T1000 (cell line): Measurements from ENCODE around the gene STXBP6.
"Not testable (repeated sequence)": the region's sequence is repeated elsewhere in the genome, so short reads cannot be mapped to it uniquely, and the experiment has no call there.

ENCODE experiments used
- DNase-seq: peaks from one replicate; lab custom pipeline; 2025; ENCODE audit warnings: mixed read lengths; lab: John Stamatoyannopoulos, UW

STXBP6 gene

DNA sequence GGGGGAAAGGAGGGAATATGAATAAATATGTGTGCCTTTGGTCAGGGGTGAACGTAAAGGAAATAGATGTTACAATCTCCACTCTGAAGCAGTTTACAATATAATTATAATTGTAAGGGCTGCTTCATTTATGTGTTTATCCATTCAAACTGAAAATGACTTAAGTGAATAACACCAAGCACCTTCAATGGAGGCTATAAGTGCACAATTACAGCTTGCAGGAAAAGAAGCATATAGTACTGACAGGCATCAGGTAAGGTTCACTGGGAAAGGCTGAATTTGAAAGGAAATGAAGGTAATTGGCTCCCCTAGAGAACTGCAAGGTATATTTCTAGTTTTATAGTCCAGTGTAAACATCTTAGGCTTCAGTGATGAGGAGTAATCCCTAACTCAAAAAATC lies 192.7 kb downstream of the STXBP6 start:
- DNase-seq, result no peak

DNA sequence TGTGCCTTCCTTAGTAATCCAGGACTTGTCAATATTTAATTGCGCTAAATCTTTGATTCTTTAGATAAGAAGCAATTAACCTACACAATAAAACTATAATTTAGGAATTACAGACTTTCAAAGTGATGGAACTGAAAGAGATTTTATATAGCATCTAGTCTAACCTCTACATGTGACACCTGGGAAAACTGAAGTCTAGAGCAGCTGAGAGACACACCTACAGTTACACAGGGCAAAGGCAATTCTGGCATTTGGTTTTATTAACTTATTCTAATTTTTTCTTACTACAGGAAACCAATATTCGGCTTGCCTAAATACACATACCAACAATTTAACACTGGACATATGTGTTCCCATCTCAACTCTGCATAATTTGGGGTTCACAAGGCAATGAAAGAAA lies 196.5 kb downstream of the STXBP6 start:
- no peak for DNase-seq

- DNase-seq, result no peak
Observed at GRCh38 chr14:24852312-24853060, 197.5 kb downstream of the STXBP6 start.

GRCh38 chr14:24851837-24852236 lies 198.1 kb downstream of the STXBP6 start:
- DNase-seq, result no peak

GRCh38 chr14:24851406-24851805 lies 198.5 kb downstream of the STXBP6 start:
- no peak for DNase-seq

GRCh38 chr14:24850072-24850471 lies 199.9 kb downstream of the STXBP6 start:
- no peak for DNase-seq

DNA sequence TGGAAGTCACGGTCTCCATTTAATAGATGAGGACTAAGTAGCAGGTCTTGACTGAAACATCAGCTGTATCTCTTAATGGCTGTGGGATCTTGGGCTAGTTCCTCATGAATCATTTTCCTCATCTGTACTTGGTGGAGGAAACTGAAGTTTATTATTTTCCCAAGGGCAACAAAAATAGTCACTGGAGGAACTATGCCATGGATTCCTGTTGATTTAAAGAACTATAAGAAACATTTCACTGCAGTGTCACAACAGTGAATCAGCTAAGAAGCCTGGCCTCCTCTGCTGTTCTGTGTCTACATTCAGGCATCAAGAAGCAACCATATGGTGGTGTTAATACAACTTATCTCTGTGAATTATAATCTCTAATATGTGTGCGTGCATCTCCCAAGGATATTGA lies 200.5 kb downstream of the STXBP6 start:
- no peak for DNase-seq

DNA sequence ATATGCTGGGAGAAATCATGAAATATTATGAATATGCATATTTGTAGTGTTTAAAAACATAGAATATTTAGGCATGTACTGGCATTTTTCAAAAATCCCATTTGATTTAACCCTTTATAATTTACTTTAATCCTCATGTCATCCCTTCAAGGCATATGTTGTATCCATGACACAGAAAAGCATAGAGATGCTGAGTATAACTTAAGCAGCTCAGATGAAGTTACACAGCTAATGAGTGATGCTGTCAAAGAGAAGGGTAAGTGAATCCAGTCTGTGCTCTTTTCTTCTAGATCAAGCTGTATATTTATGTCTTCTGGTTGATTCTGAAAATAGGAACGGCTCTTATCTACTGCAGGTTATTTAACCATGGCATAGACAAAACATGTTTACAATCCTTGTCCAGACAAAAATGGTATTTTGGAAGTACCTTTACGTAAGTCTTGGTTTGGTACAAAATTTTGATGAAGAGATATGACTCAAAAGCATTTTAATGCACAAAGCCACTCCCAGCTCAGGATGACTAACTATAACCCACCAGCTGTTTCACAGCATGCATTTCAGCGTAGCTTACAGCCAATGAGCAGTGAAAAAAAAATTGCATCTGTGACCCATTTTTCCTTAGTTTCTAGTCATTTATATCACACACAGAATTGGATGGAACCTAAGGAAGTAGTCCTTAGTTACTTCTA lies 201.7 kb downstream of the STXBP6 start:
- DNase-seq, result no peak

DNA sequence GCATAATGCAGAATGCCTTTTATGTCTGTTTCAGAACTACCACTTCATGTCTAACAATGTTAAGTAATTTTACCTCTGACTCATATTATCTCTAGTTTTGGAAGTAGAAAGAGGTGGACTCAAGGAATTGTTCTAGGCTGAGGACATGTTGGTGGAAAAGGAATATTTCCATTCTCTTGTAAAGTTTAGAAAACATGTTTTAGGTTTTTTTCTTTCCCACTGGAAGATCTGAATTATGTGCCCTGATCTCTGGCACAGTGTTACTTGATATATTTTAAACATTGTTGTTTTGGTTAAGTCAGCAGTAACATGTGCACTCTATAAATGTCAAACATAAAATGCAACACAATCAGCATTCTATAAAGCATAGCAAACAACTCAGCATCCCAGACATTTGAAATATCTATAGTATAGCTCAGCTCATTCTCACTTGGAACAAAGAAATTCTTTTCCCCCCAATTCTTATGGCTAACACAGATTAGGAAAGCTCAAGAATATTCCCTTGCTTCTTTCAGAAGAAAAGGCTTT lies 202.3 kb downstream of the STXBP6 start:
- no peak for DNase-seq

GRCh38 chr14:24846261-24846660 lies 203.7 kb downstream of the STXBP6 start:
- DNase-seq, result no peak

- no peak for DNase-seq
Observed at GRCh38 chr14:24845851-24846250, 204.1 kb downstream of the STXBP6 start.

DNA sequence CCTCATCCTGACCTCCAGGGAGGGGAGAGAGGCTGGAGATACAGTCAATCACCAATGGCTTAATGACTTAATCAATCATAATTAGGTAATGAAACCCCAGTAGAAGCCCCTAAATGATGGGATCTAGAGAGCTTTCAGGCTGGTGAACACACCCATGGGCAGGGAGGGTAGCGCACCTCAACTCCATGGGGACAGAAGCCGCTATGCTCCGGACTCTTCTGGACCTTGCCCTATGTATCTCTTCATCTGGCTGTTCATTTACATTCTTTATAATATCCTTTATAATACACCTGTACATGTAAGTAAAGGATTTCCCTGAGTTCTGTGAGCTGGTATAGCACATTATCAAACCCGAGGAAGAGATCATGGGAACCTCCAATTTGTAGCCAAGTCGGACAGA lies 205.9 kb downstream of the STXBP6 start:
- DNase-seq, result no peak

- no peak for DNase-seq
Observed at GRCh38 chr14:24843494-24843893, 206.5 kb downstream of the STXBP6 start.

- DNase-seq, result no peak
Observed at GRCh38 chr14:24840204-24840893, 209.6 kb downstream of the STXBP6 start.

DNA sequence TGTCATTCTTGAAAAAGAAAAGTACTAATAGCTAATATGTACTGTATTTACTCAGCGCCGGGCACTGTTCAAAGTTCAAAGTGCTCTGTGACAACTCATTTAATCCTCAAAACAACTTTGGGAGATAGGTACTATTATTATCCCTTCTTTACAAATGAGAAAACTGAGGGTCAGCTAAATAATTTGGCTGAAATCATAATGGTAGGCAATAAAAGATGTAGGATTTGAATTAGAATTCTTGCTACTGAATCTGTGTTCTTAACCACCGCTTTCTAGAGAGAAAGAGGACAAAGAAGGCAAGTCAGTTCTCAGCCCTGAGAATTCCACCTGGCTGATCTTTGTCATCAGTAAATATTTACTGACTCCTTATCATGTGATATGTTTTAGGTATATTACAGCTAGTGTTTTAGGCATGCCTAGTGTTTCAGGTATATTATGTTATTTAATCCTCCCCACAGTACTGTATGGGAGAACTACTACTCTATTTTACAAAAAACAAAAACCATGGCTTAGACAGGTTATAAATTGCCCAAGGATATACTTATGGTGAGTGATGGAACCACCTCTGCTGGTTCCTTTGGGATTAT lies 210.2 kb downstream of the STXBP6 start:
- no peak for DNase-seq

GRCh38 chr14:24838945-24839616 lies 210.9 kb downstream of the STXBP6 start:
- DNase-seq, result no peak

GRCh38 chr14:24837280-24838046 lies 212.5 kb downstream of the STXBP6 start:
- DNase-seq, result no peak

GRCh38 chr14:24836324-24836723 lies 213.6 kb downstream of the STXBP6 start:
- not testable (repeated sequence) for DNase-seq

GRCh38 chr14:24834956-24835355 lies 215.0 kb downstream of the STXBP6 start:
- DNase-seq, result no peak

GRCh38 chr14:24833385-24833784 lies 216.6 kb downstream of the STXBP6 start:
- no peak for DNase-seq

GRCh38 chr14:24831677-24832076 lies 218.3 kb downstream of the STXBP6 start:
- no peak for DNase-seq
